GM19463 (cell line): Measurements from ENCODE around the gene NDUFAF8.

Experiments
- ATAC-seq: cut with Tn5 transposase; IDR thresholded peaks from one replicate; pipeline ENCODE4 v1.9.1; 2021; ENCODE audit warnings: mild to moderate bottlenecking, moderate library complexity; ENCODE audit not compliant: unreplicated experiment

NDUFAF8 gene

GRCh38 chr17:81237591-81238489 is 1.3 kb upstream of the NDUFAF8 start:
- no peak for ATAC-seq

DNA sequence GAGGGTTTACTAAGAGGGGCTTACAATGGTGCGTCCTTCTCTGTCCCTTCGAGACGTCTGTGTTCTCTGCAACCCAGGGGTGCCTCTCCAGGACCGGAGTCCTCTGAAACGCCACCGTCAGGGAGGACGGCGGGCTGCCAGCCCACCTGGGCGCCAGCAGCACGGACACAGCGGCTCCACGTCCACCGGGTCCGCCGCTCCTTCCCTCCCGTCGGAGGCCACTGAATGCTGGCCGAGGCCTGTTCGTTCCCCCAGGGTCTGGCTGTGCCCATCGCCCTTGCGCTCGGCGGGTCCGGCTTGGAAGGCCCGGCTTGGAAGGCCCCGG is 666 bp upstream of the NDUFAF8 start:
- ATAC-seq, result no peak

GRCh38 chr17:81239714-81240555 is 817 bp downstream of the NDUFAF8 start:
- no peak for ATAC-seq

DNA sequence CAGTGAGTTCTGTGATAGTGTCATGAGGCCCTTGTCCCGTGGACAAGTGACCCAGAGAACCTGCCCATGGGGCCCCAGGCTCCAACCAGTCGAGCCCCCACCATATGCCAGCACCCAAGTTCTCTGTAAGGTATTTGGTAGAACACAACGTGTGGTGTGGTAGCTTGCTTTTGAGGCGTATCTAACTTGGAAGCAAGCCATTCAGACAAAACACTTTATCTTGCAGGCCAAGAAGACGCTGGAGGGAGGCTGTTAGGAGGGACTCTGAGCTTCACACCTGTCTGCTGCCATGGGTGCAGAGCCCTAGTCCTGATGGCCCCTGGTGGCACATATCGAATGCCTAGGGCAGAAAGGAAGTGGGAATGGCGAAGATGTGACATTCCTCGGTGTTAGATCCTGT is 1.6 kb downstream of the NDUFAF8 start:
- no peak for ATAC-seq

GRCh38 chr17:81241203-81241602 is 2.1 kb downstream of the NDUFAF8 start:
- ATAC-seq, result no peak

DNA sequence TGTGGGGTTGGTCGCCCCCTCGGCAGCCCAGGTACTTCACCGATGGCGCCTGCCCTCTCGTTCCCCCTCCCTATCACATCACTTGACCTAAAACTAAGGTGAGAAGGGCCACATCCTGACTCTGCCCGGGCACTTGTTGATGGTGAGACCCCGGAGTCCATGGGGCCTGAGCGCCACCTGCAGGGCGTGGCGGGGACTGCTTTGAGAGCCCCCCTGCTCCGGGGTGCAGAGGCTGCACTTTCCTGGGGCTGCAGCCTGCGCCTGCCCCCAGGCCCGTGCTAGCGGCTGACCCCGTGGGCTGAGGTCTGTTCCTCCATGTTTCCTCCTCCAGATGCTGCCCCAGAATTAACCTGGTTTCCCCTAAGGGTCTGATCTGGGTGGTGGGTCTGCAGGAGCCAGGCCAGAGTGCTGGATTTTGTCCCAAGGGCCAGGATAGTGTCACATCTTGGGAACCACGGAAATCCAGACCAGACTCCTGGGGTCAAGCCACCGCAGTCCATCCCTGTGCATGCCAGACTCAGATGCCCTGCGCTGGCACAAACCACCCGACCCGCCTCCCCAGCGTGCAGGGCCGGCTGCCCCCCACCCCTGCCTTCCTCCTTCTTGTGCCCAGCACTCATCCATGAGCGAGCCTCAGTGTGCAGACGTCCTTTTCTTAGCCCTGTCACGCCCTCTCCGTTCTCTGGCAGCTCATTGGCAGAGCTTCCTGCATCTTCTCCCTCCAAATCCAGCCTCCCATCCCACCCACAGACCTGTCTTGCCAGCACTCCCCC is 2.7 kb downstream of the NDUFAF8 start:
- no peak for ATAC-seq

- ATAC-seq, result no peak
Observed at GRCh38 chr17:81242421-81243332, 3.6 kb downstream of the NDUFAF8 start.

DNA sequence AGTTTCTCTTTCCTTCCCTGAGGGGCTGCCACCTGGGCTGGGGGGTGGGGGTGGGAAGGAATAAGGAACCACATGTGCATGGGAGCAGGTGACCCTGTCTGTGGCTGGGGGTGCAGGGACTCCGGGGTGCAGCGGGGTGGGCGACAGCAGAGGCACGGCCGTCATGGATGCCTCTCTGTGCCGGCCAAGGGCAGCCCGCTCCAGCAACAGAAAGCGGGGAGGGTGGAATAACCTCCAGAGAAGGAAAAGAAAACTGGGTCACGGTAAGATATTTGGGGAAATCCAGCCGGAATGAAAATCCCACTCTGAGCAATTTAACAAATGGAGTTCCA is 4.2 kb downstream of the NDUFAF8 start:
- ATAC-seq, result no peak

GRCh38 chr17:81244358-81245023 is 5.4 kb downstream of the NDUFAF8 start:
- ATAC-seq, result no peak

DNA sequence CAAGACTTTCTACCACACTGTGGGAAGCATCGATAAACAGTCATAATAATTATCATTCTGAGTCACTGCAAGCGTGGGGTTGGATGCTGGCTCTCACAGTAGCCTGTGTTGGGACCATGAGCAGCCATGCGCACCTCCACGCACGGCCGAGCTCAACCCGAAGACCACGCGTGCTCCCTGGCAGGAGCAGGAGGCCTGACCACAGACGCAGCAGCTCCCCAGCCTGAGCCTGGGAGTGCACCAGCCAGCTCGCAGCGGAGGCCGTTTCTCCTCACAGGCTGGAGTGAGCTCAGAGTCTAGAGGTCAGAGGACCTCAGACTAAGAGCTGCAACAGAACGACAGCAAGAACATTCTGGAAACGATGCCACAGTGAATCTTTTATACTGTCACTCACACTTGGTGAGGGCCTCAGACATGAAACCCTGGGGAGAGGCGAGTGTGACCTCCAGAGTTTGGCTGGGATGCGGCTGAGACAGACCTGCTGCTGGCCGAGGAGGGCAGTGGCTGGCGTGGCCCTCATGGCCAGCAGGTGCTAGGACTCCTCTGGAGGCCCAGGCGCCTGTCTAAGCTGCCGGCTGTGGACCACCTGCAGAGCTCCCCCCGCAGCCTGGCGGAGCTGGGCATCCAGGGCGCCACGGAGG is 6.0 kb downstream of the NDUFAF8 start:
- ATAC-seq, result no peak

DNA sequence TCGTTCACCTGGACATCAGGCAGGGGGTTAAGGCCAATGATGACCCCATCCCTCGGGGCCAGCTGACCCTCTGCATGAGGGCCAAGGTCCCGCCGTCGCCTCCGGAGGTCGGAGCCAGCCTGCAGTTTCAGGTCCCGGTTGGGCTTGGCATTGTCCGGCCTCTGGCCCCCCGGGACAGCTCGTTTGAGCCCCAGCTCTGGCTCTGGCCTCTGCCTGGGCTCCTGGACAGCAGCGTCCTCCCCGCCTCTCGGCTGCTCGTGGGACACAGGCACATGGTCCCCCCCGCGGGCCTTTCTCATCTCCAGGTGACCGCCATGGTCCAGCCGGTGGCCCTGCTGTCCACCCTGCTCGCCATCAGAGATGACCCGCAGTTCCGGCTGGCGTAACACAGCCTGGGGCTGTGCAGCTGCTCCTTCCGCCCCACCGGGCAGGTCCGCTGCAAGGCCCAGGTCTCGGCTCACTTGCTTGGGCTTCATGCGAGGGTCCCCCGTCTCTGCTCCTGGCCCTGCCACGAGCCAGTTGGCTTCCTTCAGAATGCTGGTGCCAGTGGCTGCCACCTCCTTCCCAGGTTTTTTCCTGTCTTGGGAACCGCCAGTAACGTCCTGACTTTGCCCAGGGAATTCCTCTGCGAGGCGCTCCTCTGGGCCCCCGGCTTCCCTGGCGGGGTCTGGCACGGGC is 6.7 kb downstream of the NDUFAF8 start:
- ATAC-seq, result no peak

GRCh38 chr17:81246343-81246670 is 7.2 kb downstream of the NDUFAF8 start:
- ATAC-seq, result no peak

GRCh38 chr17:81246679-81247338 is 7.7 kb downstream of the NDUFAF8 start:
- no peak for ATAC-seq

DNA sequence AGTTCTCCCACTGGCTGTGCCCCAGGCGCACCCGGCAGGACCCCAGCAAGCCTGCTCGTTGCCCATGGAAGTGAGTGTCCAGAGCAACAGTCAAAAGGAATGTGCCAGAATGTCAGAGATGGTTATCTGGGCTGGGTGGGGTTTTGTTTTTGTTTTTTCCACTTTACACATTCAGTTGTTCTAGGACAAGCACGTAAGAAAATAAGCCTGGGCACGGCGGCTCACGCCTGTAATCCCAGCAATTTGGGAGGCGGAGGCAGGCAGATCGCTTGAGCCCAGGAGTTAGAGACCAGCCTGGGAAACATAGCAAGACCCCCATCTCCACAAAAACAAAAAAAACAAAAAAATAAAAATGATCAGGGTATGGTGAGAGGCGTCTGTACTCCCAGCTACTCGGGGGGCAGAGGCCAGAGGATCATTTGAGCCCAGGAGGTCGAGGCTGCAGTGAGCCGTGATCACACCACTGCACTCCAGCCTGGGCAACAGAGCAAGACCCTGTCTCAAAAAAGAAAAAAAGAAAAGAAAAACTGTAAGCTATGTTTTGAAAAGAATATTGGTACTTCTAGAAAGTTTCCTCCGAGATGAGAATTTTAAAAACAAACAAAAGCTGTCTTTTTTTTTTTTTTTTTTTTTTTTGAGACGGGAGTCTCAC is 8.3 kb downstream of the NDUFAF8 start:
- ATAC-seq, result no peak

DNA sequence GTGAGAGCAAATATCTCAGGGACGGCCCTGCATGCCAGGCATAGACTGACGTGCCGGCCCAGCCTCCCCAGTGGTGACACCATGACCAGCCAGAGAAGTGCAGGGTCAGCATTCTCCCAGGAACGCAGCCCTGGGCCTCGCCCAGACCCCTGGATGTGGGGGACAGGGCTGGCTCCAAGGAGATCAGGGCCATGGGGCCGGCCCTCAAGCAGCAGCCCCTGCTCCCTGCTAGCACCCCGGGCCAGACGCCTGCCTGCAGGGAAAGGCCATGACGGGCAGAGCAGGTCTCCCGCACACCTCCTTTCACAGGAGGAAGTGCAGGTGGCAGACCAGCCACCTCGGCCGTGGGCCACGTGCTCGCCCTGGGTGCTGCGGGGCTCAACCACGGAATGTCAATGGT is 9.5 kb downstream of the NDUFAF8 start:
- ATAC-seq, result no peak

GRCh38 chr17:81249223-81250040 is 10.3 kb downstream of the NDUFAF8 start:
- no peak for ATAC-seq
